Stomach (tissue), 4 donors: ENCODE results near the gene FRMD4B.

Source experiments
- CTCF ChIP-seq, 7 experiments: fragments of 450-650 bp in 4 of 7; fragments of 200-600 bp in 3 of 7; sonication (generic) in 3 of 7; IDR thresholded peaks; one replicate each; pipeline ENCODE4 v1.5.1; 2016 to 2019; ENCODE audit warnings: antibody characterized with exemption in 7 of 7, control low read depth in 2 of 7, mild to moderate bottlenecking in 1 of 7
- EP300 ChIP-seq: sonication (generic); formaldehyde crosslinking; IDR thresholded peaks from one replicate; pipeline ENCODE4 v1.6.1; 2017; ENCODE audit warnings: antibody characterized with exemption
- POLR2AphosphoS5 ChIP-seq, 3 donors: sonication (generic); formaldehyde crosslinking; IDR thresholded peaks; one replicate each; pipeline ENCODE4 v1.6.1; 2016; ENCODE audit warnings: antibody characterized with exemption in 3 of 3

GRCh38 chr3:69332934-69333333, 53.0 kb downstream of the FRMD4B start:
- TF ChIP-seq POLR2AphosphoS5 (IDR thresholded peaks at IDR 0.05) (no peak), CTCF (IDR thresholded peaks at IDR 0.05) (no peak), EP300 (no peak)
